GM19467 (cell line): ENCODE data around the gene DMD.
"Not testable (repeated sequence)": the region's sequence is repeated elsewhere in the genome, so short reads cannot be mapped to it uniquely, and the experiment has no call there.

ENCODE experiments used
- ATAC-seq: cut with Tn5 transposase; IDR thresholded peaks from one replicate; pipeline ENCODE4 v1.9.1; 2021; ENCODE audit warnings: mild to moderate bottlenecking, moderate library complexity; ENCODE audit not compliant: unreplicated experiment

Gene DMD

DNA sequence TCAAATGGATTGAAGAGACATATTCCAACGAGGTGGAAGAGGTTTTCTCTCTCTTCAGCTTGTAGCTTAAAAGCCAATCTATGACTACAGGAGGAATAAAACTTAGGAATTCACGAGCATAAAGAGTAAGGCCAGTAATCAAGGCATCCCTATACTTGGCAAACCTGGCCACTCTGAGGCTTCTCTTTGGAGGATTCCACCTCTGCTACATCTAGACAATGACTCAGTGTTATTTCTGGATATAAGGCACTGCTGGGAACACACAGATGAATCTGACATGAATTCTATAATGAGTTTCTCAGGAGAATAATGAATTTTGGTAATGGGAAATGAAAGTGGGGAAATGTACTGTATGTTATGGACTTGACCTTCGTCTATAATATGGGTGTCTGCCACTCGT is 1123.7 kb downstream of the DMD start:
- ATAC-seq = no peak

DNA sequence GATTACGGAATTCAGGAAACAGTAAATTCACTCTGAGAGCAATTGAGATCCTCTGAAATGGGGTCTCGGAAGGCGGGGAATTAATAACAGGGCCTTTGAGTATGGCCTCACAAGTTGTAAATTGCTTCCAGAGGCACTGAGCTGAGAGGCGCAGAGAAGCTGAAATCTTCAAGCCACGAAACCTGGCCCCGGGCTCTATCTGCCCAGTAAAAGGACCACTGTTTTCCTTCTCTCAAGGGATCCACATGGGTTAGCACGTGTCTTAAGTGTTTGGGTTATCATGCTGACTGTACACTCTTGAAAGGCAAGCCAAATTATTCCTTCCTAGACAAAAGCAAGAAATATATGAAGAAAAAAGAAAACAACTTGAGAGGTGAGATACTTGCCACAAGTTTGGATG is 1126.6 kb downstream of the DMD start:
- ATAC-seq = no peak

DNA sequence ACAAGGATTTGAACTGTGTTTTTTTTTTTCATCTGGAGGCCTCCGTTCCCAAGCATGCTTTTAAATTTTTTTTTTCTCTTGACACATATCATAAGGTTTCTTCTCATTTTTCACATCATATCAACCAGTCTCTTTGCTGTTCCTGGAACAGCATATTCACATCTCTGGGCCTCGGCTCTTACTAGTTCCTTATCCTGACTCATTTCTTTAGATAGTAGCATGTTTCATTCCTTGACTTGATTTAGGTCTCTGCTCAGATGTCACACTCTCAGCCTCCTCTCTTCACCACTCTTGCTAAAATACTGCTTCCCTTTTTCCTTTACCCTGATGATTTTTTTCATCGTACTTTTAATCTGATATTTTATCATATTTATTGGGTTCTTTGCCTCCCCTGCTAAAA is 1163.1 kb downstream of the DMD start:
- ATAC-seq = no peak

DNA sequence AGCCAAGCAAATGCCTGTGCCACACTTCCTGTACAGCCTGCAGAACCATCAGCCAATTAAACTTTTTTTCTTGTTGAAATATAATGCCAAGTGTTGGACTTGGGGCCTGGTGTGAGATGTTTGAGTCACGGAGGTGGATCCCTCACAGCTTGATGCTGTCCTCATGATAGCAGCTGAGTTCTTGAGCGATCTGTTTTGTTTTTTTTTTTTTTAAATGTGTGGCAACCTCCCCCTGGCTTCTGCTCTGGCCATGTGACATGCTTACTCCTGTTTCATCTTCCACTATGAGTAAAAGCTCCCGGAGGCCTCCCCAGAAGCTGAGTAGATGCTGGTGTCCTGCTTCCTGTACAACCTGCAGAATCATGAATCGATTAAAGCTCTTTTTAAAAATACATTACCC is 1166.2 kb downstream of the DMD start:
- no peak for ATAC-seq

DNA sequence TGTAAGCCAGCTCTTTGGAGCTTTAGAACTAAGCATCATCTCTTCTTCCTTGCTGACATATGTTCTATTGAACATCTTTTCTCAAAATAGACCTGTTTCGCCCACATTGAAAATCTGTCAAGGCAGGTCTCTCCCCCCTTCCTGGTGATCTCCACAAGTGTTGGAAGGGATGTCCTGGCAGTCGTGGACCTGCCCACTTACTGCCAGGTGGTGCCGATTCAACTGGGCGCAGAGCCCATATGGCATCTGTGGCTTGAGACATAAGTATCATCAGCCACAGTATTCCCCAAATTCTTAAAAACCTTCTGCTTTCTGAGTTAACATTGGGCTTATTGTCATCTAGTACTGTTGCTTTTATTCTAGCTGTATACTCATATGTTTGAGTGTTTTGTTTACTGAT is 1170.2 kb downstream of the DMD start:
- no peak for ATAC-seq

DNA sequence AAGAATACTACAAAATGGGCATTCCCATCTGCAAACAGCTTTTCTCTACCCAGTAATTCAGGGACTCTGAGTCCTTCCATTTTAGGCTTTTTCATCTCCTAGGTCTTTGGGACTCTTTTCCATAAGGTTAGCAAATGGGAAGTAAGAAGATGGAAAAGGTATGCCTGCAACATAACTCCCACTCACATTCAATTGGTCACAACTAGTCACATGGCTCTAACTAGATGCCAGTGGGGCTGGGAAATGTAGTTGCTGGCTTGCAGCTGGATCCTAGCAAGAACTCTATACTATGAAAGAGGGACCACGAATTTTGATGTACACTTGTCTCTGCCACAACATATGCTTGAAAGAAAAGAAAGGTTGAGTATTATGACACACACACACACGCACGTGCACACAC is 1184.6 kb downstream of the DMD start:
- no peak for ATAC-seq

DNA sequence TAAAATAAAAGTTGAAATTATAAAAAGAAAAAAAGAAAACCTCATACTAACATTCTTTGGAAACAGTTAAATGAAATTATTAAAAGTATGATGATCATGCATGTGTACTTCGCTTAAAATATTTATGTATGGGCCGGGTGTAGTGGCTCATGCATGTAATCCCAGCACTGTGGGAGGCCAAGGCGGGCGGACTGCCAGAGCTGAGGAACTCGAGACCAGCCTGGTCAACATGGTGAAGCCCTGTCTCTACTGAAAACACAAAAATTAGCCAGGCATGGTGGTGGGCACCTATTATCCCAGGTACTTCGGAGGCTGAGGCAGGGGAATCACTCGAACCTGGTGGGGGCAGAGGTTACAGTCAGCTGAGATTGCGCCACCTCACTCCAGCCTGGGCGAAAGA is 1187.3 kb downstream of the DMD start:
- ATAC-seq = no peak

DNA sequence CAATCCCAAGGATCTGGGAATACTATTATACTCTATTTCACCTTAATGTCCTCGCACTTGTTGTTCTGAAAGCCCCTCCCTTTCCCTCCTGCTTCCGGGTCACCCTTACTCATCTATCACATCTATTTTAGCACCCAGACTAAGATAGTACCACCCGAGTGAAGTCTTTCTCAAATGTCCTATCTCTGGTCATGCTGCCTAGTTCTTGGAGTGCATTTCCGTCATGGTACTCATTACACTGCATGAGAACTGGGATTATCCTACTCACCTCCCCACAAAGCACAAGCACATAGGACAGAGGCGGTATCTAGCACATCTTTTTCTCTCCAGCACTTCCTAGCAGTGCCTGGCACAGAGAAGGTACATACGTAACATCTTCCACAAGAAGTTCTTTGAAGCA is 1195.2 kb downstream of the DMD start:
- no peak for ATAC-seq

DNA sequence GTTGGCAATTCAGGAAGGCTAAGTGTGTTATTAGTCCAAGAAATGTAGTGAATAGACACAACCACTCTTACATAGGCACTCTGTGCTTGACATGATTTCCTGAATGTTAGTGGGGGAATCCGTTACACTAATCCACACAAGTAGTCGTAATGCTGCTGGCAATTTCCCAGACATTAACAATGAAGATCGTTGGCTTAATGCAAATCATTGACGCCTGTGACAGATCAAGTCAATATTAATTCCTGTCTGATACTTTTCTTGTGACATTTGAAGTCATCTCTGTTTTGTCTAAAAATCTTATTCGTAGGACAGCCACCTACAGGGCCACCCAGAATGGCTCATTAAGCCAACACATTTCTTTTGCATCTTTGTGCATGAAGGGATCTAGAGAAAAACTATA is 1200.4 kb downstream of the DMD start:
- ATAC-seq = no peak

DNA sequence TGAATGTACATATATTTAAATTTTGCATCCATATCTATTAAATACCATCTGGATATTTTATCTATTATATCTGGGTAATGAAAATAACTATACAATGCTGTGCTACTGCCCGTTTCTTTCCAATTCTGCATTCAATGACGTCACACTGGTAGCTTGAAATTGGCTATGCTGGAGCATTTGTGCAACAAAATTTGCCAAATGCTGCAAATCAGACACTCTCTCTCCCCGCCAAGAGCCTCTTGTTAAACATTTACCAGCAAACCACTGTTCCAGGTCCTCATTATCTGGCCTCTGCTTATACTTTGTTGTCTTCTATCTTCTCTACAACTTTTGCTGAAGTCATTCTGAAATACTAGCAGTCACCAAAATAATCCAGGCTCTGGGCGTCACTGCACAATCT is 1201.1 kb downstream of the DMD start:
- ATAC-seq = no peak

DNA sequence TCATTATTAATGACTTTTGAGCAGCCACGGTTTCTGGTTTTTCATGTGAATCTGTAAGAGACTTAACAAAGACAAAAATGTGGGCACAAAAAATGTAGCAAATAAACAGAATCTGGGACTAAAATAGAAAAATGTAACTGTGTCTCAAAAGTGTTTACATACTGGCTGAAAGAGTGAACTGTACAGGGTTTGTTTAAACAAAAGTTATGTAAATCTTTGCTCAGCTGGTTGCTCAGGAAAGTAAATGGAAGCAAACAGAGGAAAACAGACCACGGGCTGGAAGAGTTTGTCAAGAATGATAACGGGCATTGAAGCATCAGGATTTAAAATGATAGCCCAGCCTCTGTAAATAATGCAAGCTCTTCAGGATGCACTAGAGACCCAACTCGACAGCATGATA is 1217.7 kb downstream of the DMD start:
- ATAC-seq = no peak

DNA sequence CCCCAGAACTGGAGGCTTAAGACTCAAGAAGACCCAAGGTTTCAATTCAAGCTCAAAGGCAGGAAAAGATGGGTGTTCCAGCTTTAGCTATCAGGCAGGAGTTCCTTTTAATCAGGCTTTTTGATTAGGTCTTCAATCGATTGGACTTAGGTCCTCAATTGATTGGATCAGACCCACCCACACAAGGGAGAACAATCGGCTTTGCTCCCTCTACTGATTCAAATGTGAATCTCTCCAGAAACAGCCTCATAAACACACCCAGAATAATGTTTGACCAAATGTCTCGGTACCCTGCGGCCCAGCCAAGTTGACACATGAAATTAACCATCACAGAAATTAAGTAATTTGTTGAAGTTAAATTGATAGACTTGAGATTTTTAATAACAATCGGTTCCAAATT is 1222.4 kb downstream of the DMD start:
- no peak for ATAC-seq

DNA sequence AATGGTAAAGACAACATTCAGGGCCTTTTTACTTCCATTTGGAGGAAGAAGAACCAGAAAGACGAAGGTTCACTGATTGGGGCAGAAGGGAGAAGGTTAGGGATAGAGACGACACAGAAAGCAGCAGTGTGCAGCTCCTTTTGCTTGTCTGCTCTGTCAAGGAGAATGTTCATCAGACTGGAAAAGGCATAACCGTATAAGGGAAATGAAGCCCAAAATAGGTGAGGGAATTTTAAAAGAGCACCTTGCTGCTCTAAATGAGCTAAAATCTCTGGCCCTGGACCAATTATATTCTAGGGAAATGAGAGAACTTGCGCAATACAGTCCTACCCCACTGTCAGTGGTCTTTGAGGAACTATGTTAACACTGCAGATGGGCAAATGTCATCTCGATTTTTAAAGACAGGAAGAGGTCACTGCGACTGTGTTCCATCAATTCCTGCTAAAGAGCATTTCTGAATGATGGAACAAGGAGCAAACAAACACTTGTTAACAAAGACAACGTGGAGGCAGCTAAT is 1229.7 kb downstream of the DMD start:
- ATAC-seq = no peak

DNA sequence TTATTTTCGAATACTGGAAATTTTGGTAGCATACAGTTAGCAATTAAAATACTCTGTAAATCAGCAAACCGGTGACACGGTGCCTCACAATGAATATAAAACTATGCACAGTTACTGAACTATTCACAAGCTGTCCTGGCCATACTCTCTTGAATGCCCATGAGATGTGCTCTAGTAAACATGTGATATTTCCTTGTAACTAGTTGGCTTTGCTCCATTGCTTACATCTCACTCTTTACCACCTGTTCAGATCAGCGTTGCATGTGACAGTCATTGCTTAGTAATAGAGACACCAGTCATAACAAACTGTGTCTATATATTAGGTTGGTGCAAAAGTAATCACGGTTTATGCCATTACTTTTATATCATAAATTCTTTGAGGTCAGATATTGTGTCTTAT is 1241.6 kb downstream of the DMD start:
- no peak for ATAC-seq

DNA sequence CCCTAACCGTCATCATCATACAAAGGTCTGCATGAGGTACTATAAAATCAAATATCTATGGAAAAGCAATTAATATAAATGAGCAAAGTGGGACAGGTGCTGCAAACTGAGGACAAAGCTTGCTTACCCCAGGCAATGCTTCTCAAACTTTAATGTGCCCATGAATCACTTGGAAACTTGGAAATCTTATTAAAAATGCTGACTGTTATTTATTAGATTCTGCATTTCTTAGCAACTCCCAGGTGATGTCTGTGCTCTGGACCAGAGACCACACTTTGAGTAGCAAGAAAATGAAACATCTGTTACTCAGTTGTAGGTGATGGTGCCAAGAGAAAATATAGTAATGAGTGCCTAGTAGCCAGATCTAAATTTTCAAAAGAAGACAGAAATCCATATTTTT is 1249.1 kb downstream of the DMD start:
- ATAC-seq = no peak

DNA sequence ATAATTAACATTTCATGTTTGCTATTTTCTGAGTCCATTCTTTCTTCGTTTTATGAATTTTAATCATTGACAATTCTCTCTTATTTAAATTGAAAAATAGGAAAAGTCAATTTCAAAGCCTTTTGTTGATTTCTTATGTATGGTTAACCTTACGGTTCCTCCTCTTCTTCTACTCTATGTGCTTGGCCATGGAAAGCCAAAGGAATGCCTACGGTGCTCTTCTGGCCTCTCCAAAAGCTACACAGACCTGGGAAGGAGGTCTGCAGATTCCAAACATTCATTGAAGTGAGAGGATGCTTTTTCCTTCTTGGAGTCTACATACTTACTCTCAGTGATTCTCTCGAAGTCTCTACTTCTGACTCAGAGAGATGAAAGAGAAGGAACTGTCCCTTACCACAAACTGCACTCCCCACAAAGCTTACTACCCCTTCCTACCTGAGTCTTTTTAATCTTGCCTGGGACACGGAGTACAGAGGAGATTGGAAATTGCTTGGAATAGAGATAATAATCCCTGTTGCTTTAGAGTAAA is 1276.4 kb downstream of the DMD start:
- ATAC-seq = no peak

DNA sequence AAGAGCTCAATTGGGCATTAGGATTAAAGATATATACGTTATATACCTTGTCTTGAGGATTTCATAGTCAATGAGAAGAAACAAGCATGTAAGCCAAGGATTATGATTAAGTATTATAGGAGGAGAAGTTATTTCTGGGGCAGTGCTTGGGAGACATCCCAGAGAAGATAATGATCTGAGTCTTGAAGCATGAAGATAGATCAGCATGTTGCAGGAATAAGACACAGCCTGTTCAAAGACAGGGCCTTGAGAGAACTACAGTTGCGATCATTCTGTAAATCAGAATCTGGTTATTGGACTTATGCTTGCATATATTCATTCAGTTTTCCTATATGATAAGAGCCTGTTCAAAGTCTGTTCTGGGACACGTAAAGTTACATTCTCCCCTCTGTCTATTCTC is 1277.3 kb downstream of the DMD start:
- no peak for ATAC-seq

DNA sequence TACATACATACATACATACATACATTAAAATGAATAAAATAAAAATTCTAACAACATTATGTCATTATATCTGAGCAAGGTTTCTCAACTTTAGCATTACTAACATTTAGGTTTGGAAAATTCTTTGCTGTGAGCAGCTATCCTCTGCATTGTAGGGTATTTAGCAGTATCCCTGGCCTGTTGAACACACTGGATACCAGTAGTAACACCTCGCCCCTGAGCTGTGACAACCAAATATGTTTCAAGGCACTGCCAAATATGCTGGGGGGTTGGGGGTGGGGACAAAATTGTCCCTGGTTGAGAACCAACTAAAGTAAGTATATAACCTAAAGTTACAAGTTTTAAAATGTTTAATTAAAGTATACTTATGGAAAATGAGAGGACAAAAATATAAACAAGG is 1278.6 kb downstream of the DMD start:
- no peak for ATAC-seq

DNA sequence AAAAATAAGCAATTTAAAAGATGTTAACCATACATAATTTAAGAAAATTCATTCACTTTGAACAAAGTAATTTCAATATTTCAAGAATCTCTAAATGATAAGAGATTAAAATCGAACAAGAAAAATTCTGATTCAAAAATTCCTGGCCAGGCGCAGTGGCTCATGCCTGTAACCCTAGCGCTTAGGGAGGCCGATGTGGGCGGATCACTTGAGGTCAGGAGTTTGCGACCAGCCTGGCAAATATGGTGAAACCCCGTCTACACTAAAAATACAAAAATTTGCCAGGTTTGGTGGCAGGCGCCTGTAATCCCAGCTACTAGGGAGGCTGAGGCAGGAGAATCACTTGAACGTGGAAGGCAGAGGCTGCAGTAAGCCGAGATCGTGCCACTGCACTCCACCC is 1279.0 kb downstream of the DMD start:
- not testable (repeated sequence) for ATAC-seq

DNA sequence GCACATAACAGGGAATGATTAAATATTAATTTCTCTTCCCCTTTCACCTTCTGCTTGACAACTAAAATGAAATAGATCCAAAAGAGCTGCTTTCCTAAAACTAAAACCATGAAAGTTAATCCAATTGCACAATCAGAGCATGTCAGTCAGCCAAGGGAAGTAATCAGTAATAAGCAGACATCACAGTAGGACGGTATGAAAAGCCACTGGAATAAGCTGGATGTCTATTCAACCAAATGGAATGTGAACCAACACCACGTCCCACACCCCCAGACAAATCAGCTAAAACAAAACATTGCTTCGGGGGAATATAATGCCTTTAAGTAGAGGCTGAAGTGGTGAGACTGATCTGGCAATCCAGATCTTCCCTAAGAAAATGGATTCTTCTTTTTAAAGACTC is 1280.1 kb downstream of the DMD start:
- no peak for ATAC-seq

DNA sequence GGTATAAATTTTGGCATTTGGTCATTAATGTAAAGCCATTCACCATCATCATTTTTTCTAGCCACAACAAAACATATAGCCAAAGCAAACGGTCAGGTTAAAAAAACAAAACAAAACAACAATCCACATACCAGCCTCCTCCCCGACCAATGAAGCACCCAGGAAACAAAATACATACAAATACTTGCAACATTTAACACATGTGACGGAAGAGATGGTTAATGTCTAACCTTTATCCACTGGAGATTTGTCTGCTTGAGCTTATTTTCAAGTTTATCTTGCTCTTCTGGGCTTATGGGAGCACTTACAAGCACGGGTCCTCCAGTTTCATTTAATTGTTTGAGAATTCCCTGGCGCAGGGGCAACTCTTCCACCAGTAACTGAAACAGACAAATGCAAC is 1282.0 kb downstream of the DMD start:
- no peak for ATAC-seq

DNA sequence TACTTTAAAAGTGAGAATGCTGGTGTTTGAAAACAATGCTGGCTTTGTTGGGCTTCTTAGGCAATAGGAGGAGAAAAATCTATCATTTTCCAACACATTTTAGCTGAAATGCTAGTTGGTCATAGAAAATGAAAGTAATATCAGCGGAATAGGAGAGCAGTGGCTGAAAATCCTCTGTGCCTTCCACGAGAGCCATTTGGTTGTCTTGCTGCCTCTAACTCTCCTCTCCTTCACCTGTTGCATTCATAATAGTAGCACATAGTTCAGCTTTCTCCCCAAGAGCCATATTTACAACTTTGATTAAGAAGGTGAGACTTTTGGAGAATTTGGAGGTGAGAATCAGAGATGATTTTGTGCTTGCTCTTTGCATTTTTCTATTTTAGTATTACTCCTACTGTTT is 1290.1 kb downstream of the DMD start:
- ATAC-seq = no peak

DNA sequence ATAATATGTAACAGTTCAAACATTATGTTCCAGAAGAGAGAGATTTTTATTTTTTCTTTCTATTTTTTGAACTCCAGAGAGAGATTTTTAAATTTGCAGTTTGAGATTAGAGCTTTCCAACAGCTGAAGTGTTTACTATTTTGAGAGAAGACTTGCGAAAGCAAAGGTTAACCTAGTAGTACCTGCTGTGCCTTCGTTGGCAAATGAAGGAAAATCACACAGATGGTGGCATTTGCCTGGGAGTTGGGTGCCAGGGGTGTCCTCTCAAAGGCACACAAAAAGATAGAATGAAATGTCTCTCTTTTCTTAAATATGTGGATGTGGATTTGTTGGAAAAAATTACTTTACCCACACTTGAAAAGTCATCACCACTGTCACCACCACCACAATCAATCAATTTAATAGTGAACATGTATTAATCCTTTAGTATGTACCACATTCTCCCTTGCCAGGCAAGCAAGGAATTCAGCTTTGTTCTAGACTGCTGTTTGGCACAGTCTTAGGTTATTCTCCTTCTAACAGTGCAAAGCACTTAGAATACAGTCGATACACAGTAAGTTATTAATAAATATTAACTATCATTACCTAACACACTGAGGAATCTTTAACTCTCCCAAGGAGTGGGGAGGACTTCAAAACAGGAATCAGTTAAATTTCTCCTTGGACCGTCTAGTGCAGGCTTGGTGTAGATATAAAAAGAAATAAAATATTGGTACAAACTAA is 1301.3 kb downstream of the DMD start:
- no peak for ATAC-seq
